H1 (cell line): ENCODE measurements around the gene ATPAF2. TPM values are rescaled to one million over a fixed set of nuclear protein-coding genes. Genes with fewer than 3 reads are reported as not detected.

Experiments used
- ASH2L ChIP-seq: fragments of 200-600, 300-600 bp; sonication (generic); IDR thresholded peaks from one replicate; pipeline ENCODE4 v1.7.1; 2017; ENCODE audit warnings: low read length
- CEBPB ChIP-seq: IDR thresholded peaks from 2 replicates; pipeline ENCODE4 v1.6.1; 2012; ENCODE audit warnings: low read depth, low read length
- CHD1 ChIP-seq: IDR thresholded peaks from 2 replicates; pipeline ENCODE4 v1.6.1; 2012; ENCODE audit warnings: low read depth, low read length, improper control_type of control experiment
- CTBP2 ChIP-seq: IDR thresholded peaks from 2 replicates; pipeline ENCODE4 v1.7.0; 2011; ENCODE audit warnings: borderline replicate concordance, mild to moderate bottlenecking, moderate library complexity, mixed read lengths, low read length; ENCODE audit not compliant: insufficient read depth, insufficient read length
- PHF8 ChIP-seq: fragments of 200-600 bp; sonication (generic); conservative IDR thresholded peaks from 2 replicates; pipeline ENCODE4 v1.7.1; 2012; ENCODE audit warnings: low read depth, mild to moderate bottlenecking, inconsistent platforms, low read length, moderate library complexity
- RNF2 ChIP-seq: fragments of 200-900, 300-1000 bp; sonication (generic); IDR thresholded peaks from 2 replicates; pipeline ENCODE4 v1.7.1; 2016; ENCODE audit warnings: borderline replicate concordance, low read depth, mild to moderate bottlenecking, antibody characterized with exemption, low read length; ENCODE audit not compliant: poor library complexity, severe bottlenecking; ENCODE audit errors: missing control alignments
- TEAD4 ChIP-seq: IDR thresholded peaks from 2 replicates; pipeline ENCODE4 v1.6.1; 2012; ENCODE audit warnings: low read depth, low read length, inconsistent platforms, mixed read lengths
- YY1 ChIP-seq: IDR thresholded peaks from 2 replicates; pipeline ENCODE4 v1.6.1; 2011; ENCODE audit warnings: low read depth, mild to moderate bottlenecking, low read length
- polyA plus RNA-seq, 7 experiments: library from polyadenylated mRNA; depleted of rRNA in 3 of 7; stranded (reverse) in 5 of 7; unstranded in 2 of 7; fragments of >200 nt in 5 of 7; fragments of 200-250 nt in 2 of 7; gene quantifications; 1 replicate in 5 of 7; 2 replicates in 1 of 7; 4 replicates in 1 of 7; pipeline versions ENCODE4 v1.2.1 to v1.2.3, GENCODE V29; 2011 to 2013; ENCODE audit warnings: missing spikeins in 2 of 7, mixed read lengths in 2 of 7
- total RNA-seq: library from RNA; stranded (reverse); fragmentation: NEBNext Ultra II Directional; extraction: Animal tissue kit (Norgen Biotek cat#: 25700); gene quantifications from 2 replicates; pipeline ENCODE4 v1.2.1, GENCODE V29; 2021

Gene ATPAF2
- total and polyA plus RNA-seq, 2 of the 8 experiments (the other 6 are each of a cell fraction or from before 2014, with no cell fraction given): 19.6 to 22.9 TPM

DNA sequence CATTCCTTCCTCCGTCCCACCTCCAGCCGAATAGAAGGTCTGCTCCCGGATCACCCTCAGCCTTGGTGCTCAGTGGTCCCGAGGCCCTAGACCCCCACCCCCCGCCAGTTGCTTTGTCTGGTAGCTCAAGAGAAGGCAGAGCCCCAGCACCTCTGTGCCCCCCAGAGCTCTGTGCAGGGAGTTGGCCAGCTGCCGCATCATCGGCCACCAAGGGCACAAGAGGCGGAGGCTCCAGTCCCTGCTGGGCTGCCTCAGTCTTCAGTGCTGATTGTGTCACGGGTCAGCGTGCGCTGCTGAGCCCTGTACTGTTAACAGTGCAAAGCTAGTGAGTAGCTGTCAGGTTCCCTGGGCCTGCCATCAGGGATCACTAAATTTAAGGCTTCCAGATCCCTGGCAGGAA, 26.6 kb upstream of the ATPAF2 start (continued):
- TF ChIP-seq CHD1: no peak
- TF ChIP-seq ASH2L: no peak
- no peak for TF ChIP-seq CEBPB
- no peak for TF ChIP-seq RNF2
- no peak for TF ChIP-seq CTBP2
- TF ChIP-seq TEAD4: no peak
- TF ChIP-seq YY1: no peak
- no peak for TF ChIP-seq PHF8
